ENCODE results near the gene C18orf63.

C18orf63 gene

DNA sequence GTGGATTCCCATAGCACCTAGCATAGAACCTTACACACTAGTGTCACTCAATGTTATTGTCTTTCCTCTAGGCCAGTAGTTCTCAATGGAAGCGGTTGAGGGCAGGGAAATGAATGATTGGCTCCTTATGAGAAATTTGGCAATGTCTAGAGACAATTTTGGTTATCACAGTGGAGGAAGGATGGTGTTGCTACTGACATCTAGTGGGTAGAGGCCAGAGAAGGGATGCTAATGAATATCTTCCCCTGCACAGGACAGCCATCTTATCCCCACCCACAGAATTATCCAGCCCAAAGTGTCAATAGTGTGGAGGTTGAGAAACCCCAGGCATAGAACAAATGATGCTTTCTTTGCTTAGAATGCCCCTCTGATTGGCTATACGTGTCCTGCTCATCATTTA is 15.8 kb downstream of the C18orf63 start:
- Histone ChIP-seq H3K27me3 (ENCODE audit: low read depth, low read length) (no peaks in the 10 kb centered on the region), H3K36me3 (ENCODE audit: control insufficient read depth in 1 of 2, insufficient read depth in 2 of 2, low read length in 2 of 2) (no peaks in the 10 kb centered on the region)

DNA sequence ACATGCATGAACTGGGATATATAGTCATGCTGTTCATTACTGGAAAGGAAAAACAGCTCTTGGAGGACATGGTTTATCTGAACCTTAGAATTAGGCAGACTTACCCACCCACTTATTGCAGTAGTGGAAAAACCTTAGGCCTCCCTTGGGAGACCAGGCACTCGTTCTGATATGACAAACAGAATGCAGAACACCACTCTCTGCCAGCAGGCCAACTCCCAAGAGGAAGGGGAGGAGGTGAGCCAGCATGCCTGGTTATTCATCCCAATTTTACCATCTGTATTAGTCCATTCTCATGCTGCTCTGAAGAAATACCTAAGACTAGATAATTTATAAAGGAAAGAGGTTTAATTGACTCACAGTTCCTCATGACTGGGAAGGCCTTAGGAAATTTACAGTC is 17.5 kb downstream of the C18orf63 start:
- no peaks in the 10 kb centered on the region for H3K36me3 ChIP-seq (ENCODE audit: control insufficient read depth in 1 of 2, insufficient read depth in 2 of 2, low read length in 2 of 2)
- H3K9me3 ChIP-seq (ENCODE audit: control insufficient read depth in 1 of 2, low read length in 2 of 2): no peaks in the 10 kb centered on the region
- no peak overlapping the region for H3K4me3 ChIP-seq (ENCODE audit: low read depth in 1 of 2, low read length in 2 of 2)
- no peak overlapping the region for H3K27ac ChIP-seq (ENCODE audit: low read length)
- no peaks in the 10 kb centered on the region for H3K27me3 ChIP-seq (ENCODE audit: low read depth, low read length)
- H3K4me1 ChIP-seq (ENCODE audit: control insufficient read depth in 1 of 2, insufficient read depth in 2 of 2, low read length in 2 of 2): no peaks in the 10 kb centered on the region

More for the DNA sequence above, 15.8 kb downstream of the C18orf63 start:
- H3K9me3 ChIP-seq (ENCODE audit: control insufficient read depth in 1 of 2, low read length in 2 of 2): no peaks in the 10 kb centered on the region
- no peaks in the 10 kb centered on the region for H3K4me1 ChIP-seq (ENCODE audit: control insufficient read depth in 1 of 2, insufficient read depth in 2 of 2, low read length in 2 of 2)
- H3K4me3 ChIP-seq (ENCODE audit: low read depth in 1 of 2, low read length in 2 of 2): no peak overlapping the region
- no peak overlapping the region for H3K27ac ChIP-seq (ENCODE audit: low read length)

DNA sequence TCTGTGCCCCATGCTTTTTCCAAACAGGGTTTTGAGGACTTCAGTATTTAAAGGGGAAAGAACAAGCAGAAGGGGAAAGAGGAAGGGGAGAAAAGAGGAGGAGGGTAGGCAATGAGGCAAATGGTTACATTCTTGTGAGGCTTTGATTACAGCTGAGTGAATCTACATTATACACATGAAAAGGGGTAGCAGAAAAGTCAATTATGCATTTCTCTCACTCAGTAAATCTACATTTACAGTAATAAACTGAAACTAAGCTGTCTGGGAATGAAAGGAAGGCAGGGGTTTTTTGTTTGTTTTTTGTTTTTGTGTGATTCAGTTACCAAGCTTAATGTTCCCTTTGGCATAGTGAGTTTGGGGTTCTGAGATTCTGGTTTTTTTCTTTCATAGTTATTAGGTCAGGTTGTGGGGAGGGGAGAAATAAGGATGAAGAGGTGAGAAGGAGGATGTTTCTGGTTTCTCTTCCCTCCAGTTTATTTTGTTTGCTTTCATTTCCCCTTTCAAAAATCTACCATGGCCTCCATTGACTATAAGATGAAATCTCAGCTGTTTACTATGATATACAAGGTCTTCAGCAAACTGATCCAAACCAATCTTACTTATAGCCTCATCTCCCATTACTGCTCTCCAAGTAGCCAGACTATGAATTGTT is 18.7 kb downstream of the C18orf63 start:
- Histone ChIP-seq H3K27ac (ENCODE audit: low read length) (no peak overlapping the region), H3K4me3 (ENCODE audit: low read depth in 1 of 2, low read length in 2 of 2) (no peak overlapping the region), H3K4me1 (ENCODE audit: control insufficient read depth in 1 of 2, insufficient read depth in 2 of 2, low read length in 2 of 2) (no peaks in the 10 kb centered on the region), H3K27me3 (ENCODE audit: low read depth, low read length) (no peaks in the 10 kb centered on the region), H3K36me3 (ENCODE audit: control insufficient read depth in 1 of 2, insufficient read depth in 2 of 2, low read length in 2 of 2) (no peaks in the 10 kb centered on the region), H3K9me3 (ENCODE audit: control insufficient read depth in 1 of 2, low read length in 2 of 2) (no peaks in the 10 kb centered on the region)

DNA sequence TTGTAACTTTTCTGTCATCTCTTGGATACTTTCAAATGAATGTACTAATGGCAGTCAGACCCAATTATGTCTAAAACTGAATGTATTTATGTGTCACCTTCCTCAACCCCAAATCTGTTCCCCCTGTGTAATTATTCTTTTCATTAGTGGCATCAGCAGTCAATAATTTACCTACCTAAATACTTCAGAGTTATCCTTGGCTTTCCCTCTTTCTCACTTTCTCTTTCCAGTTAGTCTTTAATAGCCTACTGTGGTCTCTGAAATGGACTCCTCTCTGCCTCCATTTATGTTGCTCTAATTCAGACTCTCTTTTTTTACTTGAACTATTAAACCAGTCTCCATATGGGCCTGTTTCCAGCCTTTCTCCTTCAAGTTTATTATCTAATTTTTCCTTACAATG is 21.0 kb downstream of the C18orf63 start:
- no peaks in the 10 kb centered on the region for H3K4me1 ChIP-seq (ENCODE audit: control insufficient read depth in 1 of 2, insufficient read depth in 2 of 2, low read length in 2 of 2)
- no peak overlapping the region for H3K4me3 ChIP-seq (ENCODE audit: low read depth in 1 of 2, low read length in 2 of 2)
- H3K36me3 ChIP-seq (ENCODE audit: control insufficient read depth in 1 of 2, insufficient read depth in 2 of 2, low read length in 2 of 2): no peaks in the 10 kb centered on the region
- no peaks in the 10 kb centered on the region for H3K27me3 ChIP-seq (ENCODE audit: low read depth, low read length)
- no peak overlapping the region for H3K27ac ChIP-seq (ENCODE audit: low read length)
- H3K9me3 ChIP-seq (ENCODE audit: control insufficient read depth in 1 of 2, low read length in 2 of 2): no peaks in the 10 kb centered on the region

DNA sequence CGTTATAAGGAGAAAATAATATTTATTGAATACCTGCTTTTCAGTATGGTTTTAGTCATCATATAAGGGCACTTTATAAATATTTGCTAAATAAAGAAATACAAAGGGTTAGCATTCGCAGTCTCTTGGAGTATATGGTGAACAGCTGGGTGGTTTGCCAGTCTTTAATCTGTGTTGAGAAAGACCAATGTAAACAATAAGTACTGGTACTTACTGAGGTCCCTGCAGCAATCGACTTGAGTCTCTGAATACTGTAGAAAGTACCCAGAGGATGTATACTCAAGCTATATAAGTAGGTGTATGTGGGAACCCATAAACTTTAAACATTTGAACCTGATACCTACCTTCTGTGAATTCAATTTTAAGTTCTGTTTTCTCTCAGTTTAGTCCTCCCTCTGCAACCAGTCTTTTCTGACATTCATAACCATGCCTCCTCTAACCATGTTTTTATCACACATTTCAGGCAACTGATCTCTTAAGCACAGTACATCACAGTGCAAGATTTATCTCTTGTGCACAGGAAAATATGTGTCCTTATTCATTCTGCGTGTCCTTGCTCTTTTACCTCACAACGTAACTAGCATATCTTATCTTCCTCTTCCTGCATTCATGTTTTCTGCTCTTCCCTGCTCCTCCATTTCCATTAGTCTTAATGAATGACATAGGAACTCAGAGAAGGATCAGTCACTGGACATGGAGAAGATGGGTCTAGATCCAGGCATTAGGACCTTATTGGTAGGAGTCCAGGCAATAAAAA is 21.7 kb downstream of the C18orf63 start:
- Histone ChIP-seq H3K4me1 (ENCODE audit: control insufficient read depth in 1 of 2, insufficient read depth in 2 of 2, low read length in 2 of 2) (no peaks in the 10 kb centered on the region), H3K36me3 (ENCODE audit: control insufficient read depth in 1 of 2, insufficient read depth in 2 of 2, low read length in 2 of 2) (no peaks in the 10 kb centered on the region), H3K9me3 (ENCODE audit: control insufficient read depth in 1 of 2, low read length in 2 of 2) (no peaks in the 10 kb centered on the region), H3K4me3 (ENCODE audit: low read depth in 1 of 2, low read length in 2 of 2) (no peak overlapping the region), H3K27me3 (ENCODE audit: low read depth, low read length) (no peaks in the 10 kb centered on the region), H3K27ac (ENCODE audit: low read length) (no peak overlapping the region)

DNA sequence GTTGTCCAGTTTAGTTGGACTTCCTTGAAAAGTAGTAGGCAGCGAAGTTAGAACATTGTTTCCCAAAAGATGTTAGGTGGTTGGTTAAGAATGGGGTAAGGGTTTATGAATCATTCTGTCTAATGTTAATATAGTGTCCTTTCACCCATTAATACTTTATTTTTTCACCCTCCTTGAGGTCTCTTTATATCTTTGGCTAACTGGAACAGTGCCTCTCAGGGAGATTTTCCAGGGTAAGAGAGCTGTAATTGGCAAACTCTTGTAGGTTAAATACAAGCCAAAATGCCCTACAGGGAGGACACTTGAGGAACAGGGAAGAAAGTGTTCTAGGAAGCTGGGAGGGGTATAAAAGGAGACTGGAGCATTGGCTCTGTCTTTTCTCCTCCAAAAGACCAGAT is 22.3 kb downstream of the C18orf63 start:
- Histone ChIP-seq H3K27me3 (ENCODE audit: low read depth, low read length) (no peaks in the 10 kb centered on the region), H3K27ac (ENCODE audit: low read length) (no peak overlapping the region), H3K36me3 (ENCODE audit: control insufficient read depth in 1 of 2, insufficient read depth in 2 of 2, low read length in 2 of 2) (no peaks in the 10 kb centered on the region), H3K4me1 (ENCODE audit: control insufficient read depth in 1 of 2, insufficient read depth in 2 of 2, low read length in 2 of 2) (no peaks in the 10 kb centered on the region), H3K4me3 (ENCODE audit: low read depth in 1 of 2, low read length in 2 of 2) (no peak overlapping the region), H3K9me3 (ENCODE audit: control insufficient read depth in 1 of 2, low read length in 2 of 2) (no peaks in the 10 kb centered on the region)

DNA sequence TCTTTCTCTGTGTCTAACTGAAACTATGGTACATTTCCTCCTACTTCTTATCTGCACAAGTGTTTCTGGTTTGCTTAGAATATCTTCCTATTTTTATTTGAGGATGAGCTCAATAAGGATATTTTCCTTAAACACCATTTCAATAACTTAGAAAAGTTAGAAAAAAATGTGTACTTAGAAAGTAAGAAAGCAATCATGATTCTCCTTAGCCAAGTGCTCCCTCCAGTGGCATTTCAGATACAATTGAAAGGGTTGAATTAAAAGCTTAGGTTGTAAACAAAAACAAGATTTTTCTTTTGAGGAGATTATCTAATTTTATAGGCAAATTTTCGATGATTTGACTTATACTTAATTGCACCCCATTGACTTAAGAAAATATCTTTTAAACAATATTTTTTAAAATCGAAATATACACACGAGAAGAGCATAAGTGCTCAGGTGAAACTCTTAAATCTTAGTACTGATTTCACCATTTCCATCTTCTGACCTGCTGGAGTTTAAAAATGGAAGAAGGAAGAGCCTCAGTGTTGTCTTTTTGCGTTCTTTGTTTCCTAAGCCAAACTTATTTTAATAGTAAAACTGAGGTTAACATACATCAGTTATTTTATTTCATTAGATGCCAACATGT is 26.9 kb downstream of the C18orf63 start:
- H3K36me3 ChIP-seq (ENCODE audit: control insufficient read depth in 1 of 2, insufficient read depth in 2 of 2, low read length in 2 of 2): no peaks in the 10 kb centered on the region
- H3K9me3 ChIP-seq (ENCODE audit: control insufficient read depth in 1 of 2, low read length in 2 of 2): no peaks in the 10 kb centered on the region
- no peak overlapping the region for H3K4me3 ChIP-seq (ENCODE audit: low read depth in 1 of 2, low read length in 2 of 2)
- H3K27ac ChIP-seq (ENCODE audit: low read length): no peak overlapping the region
- no peaks in the 10 kb centered on the region for H3K27me3 ChIP-seq (ENCODE audit: low read depth, low read length)
- H3K4me1 ChIP-seq (ENCODE audit: control insufficient read depth in 1 of 2, insufficient read depth in 2 of 2, low read length in 2 of 2): no peaks in the 10 kb centered on the region

DNA sequence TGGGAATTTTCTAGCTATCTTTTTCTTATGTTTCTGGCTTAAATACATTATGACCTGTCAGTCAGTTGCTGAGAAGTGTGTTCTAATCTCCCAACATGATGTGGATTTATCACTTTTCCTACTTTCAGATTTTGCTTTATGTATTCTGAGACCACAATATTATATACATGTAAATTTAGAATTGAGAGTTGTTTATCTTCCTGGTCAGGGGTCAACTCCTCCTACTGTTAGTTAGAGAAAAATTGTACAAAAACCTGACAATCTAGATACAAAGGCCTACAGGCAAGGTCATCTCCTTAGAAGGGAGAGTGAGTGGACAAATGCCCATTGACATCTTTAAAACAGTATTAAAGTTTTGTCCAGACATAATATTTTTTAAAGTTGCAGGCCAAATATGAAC is 30.6 kb downstream of the C18orf63 start:
- no peaks in the 10 kb centered on the region for H3K9me3 ChIP-seq (ENCODE audit: control insufficient read depth in 1 of 2, low read length in 2 of 2)
- H3K36me3 ChIP-seq (ENCODE audit: control insufficient read depth in 1 of 2, insufficient read depth in 2 of 2, low read length in 2 of 2): no peaks in the 10 kb centered on the region
- no peaks in the 10 kb centered on the region for H3K27me3 ChIP-seq (ENCODE audit: low read depth, low read length)
- no peak overlapping the region for H3K27ac ChIP-seq (ENCODE audit: low read length)
- H3K4me1 ChIP-seq (ENCODE audit: control insufficient read depth in 1 of 2, insufficient read depth in 2 of 2, low read length in 2 of 2): no peaks in the 10 kb centered on the region
- no peak overlapping the region for H3K4me3 ChIP-seq (ENCODE audit: low read depth in 1 of 2, low read length in 2 of 2)

DNA sequence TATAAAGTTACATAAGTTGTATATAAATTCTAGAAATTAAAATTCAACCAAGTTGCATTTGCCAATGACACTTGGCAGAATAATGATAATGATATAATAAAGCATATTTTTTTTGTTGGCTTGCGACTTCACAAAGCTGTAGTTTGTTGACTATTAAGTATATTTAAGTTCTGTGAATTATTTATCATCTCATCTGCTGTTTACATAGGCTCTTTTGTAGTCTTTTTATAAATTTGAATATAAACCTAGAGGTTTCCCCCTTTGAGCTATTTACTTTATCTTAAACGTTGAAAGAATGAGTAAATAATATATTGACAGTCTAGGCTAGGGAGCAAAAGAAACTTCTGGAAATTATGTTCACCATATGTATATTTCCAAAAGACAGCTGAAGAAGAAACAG is 32.9 kb downstream of the C18orf63 start:
- H3K4me1 ChIP-seq (ENCODE audit: control insufficient read depth in 1 of 2, insufficient read depth in 2 of 2, low read length in 2 of 2): no peaks in the 10 kb centered on the region
- H3K27me3 ChIP-seq (ENCODE audit: low read depth, low read length): no peaks in the 10 kb centered on the region
- no peak overlapping the region for H3K4me3 ChIP-seq (ENCODE audit: low read depth in 1 of 2, low read length in 2 of 2)
- no peaks in the 10 kb centered on the region for H3K36me3 ChIP-seq (ENCODE audit: control insufficient read depth in 1 of 2, insufficient read depth in 2 of 2, low read length in 2 of 2)
- H3K27ac ChIP-seq (ENCODE audit: low read length): no peak overlapping the region
- no peaks in the 10 kb centered on the region for H3K9me3 ChIP-seq (ENCODE audit: control insufficient read depth in 1 of 2, low read length in 2 of 2)

DNA sequence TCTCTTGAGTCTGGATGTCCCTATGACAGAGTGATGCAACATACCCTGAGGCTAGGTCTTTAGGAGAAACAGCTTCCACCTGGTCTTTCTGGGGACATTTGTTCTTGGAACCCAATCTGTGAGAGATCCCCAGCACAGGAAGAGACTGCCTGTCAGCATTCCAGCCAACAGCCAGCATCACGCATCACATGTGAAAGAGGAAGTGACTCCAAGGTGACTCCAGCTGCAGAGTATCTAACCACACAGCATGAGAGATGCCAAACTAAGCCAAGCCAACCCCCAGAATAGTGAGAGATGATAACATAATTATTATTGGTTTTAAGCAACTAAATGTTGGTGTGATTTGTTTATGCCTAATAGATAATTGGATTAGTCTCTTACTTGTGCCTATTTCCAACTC is 35.7 kb downstream of the C18orf63 start:
- Histone ChIP-seq H3K4me3 (ENCODE audit: low read depth in 1 of 2, low read length in 2 of 2) (no peak overlapping the region), H3K27me3 (ENCODE audit: low read depth, low read length) (no peaks in the 10 kb centered on the region), H3K36me3 (ENCODE audit: control insufficient read depth in 1 of 2, insufficient read depth in 2 of 2, low read length in 2 of 2) (no peaks in the 10 kb centered on the region), H3K9me3 (ENCODE audit: control insufficient read depth in 1 of 2, low read length in 2 of 2) (no peaks in the 10 kb centered on the region), H3K4me1 (ENCODE audit: control insufficient read depth in 1 of 2, insufficient read depth in 2 of 2, low read length in 2 of 2) (no peaks in the 10 kb centered on the region), H3K27ac (ENCODE audit: low read length) (no peak overlapping the region)

DNA sequence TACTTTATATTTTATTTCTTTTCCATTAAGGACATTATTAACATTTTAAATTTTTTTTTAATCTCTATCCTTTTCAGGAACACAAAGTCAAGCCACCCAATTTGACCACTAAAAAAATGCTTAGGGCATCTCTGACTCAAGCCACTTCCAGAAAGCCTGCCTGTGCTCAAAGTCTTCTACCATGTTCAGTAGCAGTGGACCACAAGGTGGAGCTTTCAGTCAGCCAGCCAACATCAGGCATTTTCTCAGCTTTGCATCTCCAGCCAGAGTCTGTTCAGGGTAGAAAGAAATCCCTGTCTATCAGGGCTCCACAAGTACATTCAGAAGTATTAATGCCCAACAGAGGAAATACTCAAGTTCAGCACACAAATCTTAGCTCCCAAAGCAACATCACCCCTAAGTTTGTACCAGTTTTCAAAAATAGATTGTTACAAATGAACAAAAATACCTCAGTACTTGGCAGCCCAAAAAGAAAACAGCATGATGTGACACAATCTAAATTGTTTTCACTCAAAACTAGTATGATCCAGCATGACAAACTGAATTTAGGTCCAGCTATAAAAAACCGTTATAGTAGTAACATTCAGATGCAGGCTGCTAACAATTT is 37.6 kb downstream of the C18orf63 start:
- H3K36me3 ChIP-seq (ENCODE audit: control insufficient read depth in 1 of 2, insufficient read depth in 2 of 2, low read length in 2 of 2): no peaks in the 10 kb centered on the region
- H3K9me3 ChIP-seq (ENCODE audit: control insufficient read depth in 1 of 2, low read length in 2 of 2): no peaks in the 10 kb centered on the region
- H3K4me3 ChIP-seq (ENCODE audit: low read depth in 1 of 2, low read length in 2 of 2): no peak overlapping the region
- H3K27ac ChIP-seq (ENCODE audit: low read length): no peak overlapping the region
- no peaks in the 10 kb centered on the region for H3K4me1 ChIP-seq (ENCODE audit: control insufficient read depth in 1 of 2, insufficient read depth in 2 of 2, low read length in 2 of 2)
- H3K27me3 ChIP-seq (ENCODE audit: low read depth, low read length): no peaks in the 10 kb centered on the region
